ENCODE measurements around the gene PRCP.

DNA sequence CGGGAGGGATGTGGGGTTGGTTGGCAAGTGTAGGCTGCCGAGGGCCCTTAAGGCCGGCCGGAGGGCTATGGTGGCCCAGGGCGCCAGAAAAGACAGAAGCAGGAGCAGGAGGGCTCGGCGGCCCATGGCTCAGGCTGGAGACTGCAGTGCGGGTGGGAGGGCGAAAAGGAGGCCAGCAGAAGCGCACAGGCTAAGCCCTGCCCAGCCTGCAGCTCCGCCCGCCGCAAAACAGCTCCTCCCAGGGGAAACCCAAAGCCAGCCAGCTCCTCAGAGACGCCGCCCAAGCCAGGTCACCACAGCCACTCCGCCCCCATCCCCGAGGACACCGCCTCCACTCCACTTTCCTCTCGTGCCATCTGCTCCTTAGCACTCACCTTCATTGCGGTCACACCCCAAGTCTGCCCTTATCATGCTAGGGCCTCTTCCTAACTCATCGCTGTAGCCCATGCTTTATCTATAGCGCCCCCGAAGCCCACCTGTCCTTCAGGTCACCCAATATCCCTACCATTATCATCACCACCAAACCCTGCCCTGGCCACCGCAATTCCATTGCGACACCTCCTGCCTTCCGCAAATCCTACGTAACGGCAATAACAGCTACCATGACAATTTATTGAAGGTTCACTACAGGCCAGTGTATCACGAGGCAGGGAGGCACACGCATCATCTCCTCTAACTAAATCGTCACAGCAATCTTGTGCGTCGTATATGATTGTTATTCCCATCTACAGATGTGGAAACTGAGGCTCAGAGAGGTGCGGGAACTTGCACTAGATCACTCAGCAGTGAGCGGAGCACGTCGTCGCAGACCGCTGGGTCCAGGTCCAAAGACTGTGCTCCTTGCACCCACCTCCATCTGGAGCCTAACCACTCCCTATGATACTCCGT, at the start of gene PRCP:
- TF ChIP-seq, protein P1, sequence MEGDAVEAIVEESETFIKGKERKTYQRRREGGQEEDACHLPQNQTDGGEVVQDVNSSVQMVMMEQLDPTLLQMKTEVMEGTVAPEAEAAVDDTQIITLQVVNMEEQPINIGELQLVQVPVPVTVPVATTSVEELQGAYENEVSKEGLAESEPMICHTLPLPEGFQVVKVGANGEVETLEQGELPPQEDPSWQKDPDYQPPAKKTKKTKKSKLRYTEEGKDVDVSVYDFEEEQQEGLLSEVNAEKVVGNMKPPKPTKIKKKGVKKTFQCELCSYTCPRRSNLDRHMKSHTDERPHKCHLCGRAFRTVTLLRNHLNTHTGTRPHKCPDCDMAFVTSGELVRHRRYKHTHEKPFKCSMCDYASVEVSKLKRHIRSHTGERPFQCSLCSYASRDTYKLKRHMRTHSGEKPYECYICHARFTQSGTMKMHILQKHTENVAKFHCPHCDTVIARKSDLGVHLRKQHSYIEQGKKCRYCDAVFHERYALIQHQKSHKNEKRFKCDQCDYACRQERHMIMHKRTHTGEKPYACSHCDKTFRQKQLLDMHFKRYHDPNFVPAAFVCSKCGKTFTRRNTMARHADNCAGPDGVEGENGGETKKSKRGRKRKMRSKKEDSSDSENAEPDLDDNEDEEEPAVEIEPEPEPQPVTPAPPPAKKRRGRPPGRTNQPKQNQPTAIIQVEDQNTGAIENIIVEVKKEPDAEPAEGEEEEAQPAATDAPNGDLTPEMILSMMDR (IDR thresholded peaks at IDR 0.05) = peak in 1 of 3 donors; percentile 11
- TF ChIP-seq POLR2A (IDR thresholded peaks at IDR 0.05) = no peak

All from breast epithelium (tissue), 3 donors.